Neural cell (in vitro differentiated cells): Measurements from ENCODE around the gene MDGA2.

Experiments
- CTCF ChIP-seq: fragments of 450-650 bp; IDR thresholded peaks from 2 replicates; pipeline ENCODE4 v1.5.1; 2014; ENCODE audit warnings: antibody characterized with exemption, mild to moderate bottlenecking, moderate library complexity; ENCODE audit not compliant: poor library complexity, severe bottlenecking
- EZH2 ChIP-seq: fragments of 200-600, 300-800 bp; shearing (Covaris generic), sonication (generic); IDR thresholded peaks from 2 replicates; pipeline ENCODE4 v1.6.1; 2014; ENCODE audit warnings: antibody characterized with exemption, low read length, borderline replicate concordance, mild to moderate bottlenecking; ENCODE audit not compliant: insufficient read depth, poor library complexity, severe bottlenecking
- MXI1 ChIP-seq: fragments of 450-650 bp; conservative IDR thresholded peaks from 2 replicates; pipeline ENCODE4 v1.6.1; 2014; ENCODE audit warnings: antibody characterized with exemption, mild to moderate bottlenecking; ENCODE audit not compliant: poor library complexity, severe bottlenecking
- POLR2AphosphoS5 ChIP-seq: IDR thresholded peaks from 2 replicates; pipeline ENCODE4 v1.6.1; 2012
- REST ChIP-seq: IDR thresholded peaks from 2 replicates; pipeline ENCODE4 v1.6.1; 2012; ENCODE audit warnings: borderline replicate concordance

DNA sequence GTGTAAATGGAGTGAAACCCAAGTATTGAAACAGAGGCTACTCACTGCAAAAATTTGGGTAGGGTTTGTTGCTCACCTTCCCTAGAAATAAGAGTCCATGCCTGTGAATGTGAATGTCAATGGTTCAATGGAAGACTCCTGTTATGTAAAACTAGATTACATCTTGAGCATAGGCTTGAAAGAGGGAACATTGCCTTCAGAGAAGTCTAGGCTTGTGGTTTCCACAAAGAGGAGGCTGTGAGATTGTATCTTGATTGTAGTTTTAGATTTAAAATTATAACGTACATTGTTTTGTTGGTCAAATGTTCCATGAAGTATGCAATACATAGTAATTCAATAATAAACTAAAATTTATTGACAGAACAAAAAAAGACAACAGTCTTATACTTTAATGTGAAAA is 610.1 kb downstream of the MDGA2 start:
- TF ChIP-seq CTCF (no peak), EZH2 (no peak), MXI1 (no peak), REST (no peak), POLR2AphosphoS5 (no peak)
